Activated CD8-positive, alpha-beta memory T cell treated with anti-CD3 and anti-CD28 coated beads for 36 hours (primary cell): Measurements from ENCODE around the gene MAGEB6. TPM values are rescaled to one million over a fixed set of nuclear protein-coding genes. Genes with fewer than 3 reads are reported as not detected.
"Not testable (repeated sequence)": the region's sequence is repeated elsewhere in the genome, so short reads cannot be mapped to it uniquely, and the experiment has no call there.

Experiments
- CTCF ChIA-PET: fragments of 350-600 bp; sonication (Branson Sonifier 250); formaldehyde crosslinking; loops from one replicate; lab custom pipeline; 2021; ENCODE audit warnings: antibody characterized with exemption; lab: Charles Lee
- POLR2A ChIA-PET: fragments of 350-600 bp; sonication (Branson Sonifier 250); formaldehyde crosslinking; loops from one replicate; lab custom pipeline; 2021; ENCODE audit warnings: antibody characterized with exemption; lab: Charles Lee
- total RNA-seq, 2 experiments: library from RNA; stranded (reverse); gene quantifications; one replicate each; pipeline ENCODE4 v1.2.3, GENCODE V29; 2021

The MAGEB6 gene, protein sequence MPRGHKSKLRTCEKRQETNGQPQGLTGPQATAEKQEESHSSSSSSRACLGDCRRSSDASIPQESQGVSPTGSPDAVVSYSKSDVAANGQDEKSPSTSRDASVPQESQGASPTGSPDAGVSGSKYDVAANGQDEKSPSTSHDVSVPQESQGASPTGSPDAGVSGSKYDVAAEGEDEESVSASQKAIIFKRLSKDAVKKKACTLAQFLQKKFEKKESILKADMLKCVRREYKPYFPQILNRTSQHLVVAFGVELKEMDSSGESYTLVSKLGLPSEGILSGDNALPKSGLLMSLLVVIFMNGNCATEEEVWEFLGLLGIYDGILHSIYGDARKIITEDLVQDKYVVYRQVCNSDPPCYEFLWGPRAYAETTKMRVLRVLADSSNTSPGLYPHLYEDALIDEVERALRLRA
- not detected for total RNA-seq

DNA sequence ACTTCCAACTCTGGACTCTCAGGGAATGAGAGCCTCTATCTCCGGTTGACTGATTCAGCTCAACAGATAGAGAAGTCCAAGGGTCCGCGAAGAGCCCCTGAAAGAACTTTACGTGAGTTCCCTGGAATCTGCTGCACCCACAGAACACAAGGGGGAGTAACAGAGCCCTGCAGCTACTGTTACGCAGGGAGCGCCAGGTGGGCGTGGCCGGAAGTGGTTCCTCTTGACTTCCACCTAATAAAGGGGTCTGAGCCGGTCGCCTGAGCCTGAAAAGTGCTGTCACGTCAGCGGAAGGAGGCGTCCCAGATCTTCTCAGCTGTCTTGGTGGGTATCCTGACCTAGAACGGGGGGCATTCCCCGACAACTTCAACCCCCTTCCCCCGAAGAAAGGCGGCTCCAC lies at the start of gene MAGEB6:
MAGEB6 (plus strand) TSS at position 237 of the 400 bp plus-strand sequence. CDS start 1,407 bp downstream, outside the sequence.
- CTCF ChIA-PET, result no interaction called here

DNA sequence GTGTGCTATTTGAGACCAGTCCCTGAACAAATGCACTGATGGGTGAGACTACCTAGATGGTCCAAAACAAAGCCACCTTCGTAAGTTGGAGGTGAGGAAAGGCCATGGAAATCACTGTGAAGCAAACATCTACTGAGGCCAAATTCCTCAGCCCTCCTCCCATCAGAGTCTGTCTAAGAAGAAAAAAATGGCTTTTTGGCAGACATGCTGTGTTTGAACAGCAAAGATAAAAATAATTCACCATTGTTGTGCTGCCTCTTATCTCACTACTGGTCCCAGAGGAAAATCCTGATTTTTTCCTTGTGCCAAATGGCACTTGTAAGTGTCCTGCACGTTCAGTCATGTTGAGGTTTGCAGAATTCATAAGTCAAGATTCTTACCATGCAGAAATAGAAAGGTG lies 46.2 kb upstream of the MAGEB6 start:
- POLR2A ChIA-PET, result no interaction called here
- CTCF ChIA-PET, result no interaction called here

More for the DNA sequence above, at the start of gene MAGEB6:
- POLR2A ChIA-PET, result no interaction called here

DNA sequence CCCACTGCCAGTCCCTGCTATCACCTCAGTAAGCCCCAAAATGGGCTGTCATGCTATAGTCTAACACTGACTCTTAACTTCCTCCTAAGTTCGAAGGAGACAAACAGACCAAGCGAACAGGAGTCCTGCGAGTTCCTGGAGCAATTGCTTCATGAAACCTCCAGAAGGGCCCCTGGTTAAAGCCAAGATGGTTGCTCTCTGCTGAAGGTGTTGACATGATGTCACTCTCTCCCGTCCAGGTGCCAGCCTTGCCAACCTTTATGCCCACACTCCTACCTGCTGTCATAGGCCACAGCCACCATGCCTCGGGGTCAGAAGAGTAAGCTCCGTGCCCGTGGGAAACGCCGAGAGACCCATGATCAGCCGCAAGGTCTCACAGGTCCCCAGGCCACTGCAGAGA lies 31.9 kb upstream of the MAGEB6 start, which contains the start of gene MAGEB6B:
MAGEB6B (plus strand) TSS at position 301 of the 400 bp plus-strand sequence; CDS start at position 301, 0 bp downstream.
- POLR2A ChIA-PET, result no interaction called here
- CTCF ChIA-PET, result no interaction called here

DNA sequence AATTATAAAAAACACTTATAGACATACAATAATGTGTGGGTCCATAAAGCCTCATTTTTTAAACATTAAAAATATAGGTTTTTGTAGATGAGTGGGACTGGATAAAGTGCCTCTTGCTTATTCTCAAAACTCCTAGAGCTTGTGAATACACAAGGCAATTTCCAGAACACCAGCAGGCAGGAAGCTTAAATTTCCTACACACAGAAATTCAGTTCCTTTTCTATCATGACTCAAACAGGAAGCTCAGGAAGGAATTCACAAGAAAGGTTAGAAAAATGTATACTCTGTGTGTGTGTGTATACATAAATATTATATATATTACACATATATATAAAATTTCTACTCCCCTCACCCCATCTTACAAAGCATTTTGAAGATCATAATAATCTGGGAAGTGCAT lies 11.3 kb downstream of the MAGEB6 start:
- CTCF ChIA-PET, result no interaction called here
- POLR2A ChIA-PET, result no interaction called here

DNA sequence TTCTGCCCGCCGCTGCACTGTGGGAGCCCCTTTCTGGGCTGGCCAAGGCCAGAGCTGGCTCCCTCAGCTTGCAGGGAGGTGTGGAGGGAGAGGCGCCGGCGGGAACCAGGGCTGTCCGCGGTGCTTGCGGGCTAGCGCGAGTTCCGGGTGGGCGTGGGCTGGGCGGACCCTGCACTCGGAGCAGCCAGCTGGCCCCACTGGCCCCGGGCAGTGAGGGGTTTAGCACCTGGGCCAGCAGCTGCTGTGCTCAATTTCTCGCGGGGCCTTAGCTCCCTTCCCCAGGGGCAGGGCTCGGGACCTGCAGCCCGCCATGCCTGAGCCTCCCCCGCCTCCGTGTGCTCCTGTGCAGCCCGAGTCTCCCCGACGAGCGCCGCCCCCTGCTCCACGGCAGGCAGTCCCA lies 12.5 kb downstream of the MAGEB6 start:
- CTCF ChIA-PET, POLR2A ChIA-PET: not testable (repeated sequence)

DNA sequence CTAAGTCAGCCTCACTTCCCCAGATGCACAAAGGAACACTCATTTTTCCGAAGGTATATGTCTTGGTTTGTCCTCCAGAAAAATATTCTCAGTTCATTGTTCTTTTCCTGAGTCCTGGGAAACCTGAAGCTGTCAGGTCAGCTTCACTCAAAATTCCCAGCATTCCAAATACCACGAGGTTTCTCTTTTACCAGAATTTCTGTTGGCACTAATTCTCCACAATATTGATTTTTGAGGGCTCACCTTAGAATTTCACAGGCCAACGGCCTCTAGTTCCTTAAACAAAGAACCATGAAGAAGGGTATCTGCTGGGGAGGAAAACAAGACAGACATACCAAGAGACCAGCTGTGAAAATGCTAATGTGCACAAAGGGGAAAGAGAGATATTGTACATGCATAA lies 15.8 kb downstream of the MAGEB6 start:
- ChIA-PET CTCF (no interaction called here), POLR2A (no interaction called here)

DNA sequence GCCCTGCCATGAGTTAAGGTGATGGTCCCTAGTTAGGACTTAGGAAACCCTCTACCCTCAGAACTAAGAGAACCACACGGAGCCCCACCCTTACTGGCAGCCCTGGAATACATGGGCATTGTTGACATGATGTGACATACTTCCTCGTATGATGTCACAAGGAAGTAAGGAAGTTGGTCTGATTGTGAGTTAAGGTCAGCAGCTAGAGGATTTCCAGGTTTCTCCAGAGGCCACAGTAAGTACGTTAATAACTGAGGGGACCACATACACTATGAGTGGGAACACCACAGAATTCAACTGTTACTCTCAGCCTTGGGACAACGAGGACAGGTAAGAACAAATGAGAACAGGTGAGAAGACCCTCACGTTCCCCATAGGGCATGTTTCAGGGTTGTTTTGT lies 23.6 kb downstream of the MAGEB6 start, which contains the start of gene MAGEB5:
MAGEB5 (plus strand) TSS at position 301 of the 400 bp plus-strand sequence. CDS start 1,133 bp downstream, outside the sequence.
- CTCF ChIA-PET, result no interaction called here

DNA sequence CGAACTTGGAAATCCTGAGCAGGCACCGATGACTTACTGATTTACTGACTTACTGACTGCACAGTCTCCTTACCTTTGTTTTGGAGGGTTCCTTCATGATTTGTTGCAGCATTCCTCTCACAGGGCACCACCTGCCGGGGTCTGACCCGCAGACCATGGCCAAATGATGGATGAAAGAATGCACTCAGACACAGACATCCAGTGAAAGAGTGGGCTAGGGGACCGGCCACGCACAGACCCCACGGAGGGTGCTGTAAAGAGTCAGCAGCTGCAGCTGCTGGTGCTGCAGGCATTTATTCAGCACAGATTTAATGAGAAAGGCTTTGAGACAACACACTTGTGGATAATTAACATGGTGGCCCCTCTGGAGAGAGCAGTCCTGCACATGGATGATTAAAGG lies 27.1 kb downstream of the MAGEB6 start:
- ChIA-PET POLR2A (no interaction called here), CTCF (no interaction called here)

More for the DNA sequence above, 23.6 kb downstream of the MAGEB6 start, which contains the start of gene MAGEB5:
- POLR2A ChIA-PET, result no interaction called here

DNA sequence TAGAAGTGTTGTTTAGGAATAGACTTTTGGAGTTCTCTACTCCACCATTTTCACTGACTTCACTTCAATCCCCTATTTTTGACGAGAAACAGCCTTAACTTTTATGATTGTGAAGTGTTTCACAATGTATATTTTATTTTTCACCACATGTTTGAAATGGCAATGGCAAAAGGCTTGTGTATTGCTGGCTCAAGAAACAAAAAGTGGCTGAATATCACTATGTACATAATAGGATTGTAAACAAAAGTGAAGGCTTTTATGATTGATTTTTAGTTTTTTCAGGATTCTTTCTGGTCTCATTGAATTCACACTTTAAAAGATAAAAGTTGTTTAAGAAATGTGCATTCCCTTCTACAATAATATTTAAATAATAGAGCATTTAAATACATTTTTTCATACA lies 41.9 kb downstream of the MAGEB6 start:
- CTCF ChIA-PET, result no interaction called here
- POLR2A ChIA-PET, result no interaction called here

Other genes starting within 250 kb of the MAGEB6 start
- gene MAGEB18, start 54.1 kb upstream of the MAGEB6 start, total RNA-seq, result not detected
- gene MAGEB6B, start 31.8 kb upstream of the MAGEB6 start, total RNA-seq, result not detected
- gene MAGEB5, start 23.7 kb downstream of the MAGEB6 start, total RNA-seq, result not detected